DND-41 (cell line): ENCODE results near the gene FRZB.

Experiments used
- ATAC-seq: fragments of 200-7000 bp; cut with Tn5 transposase; 3 replicates; pipeline ENCODE4 v1.9.1; 2021; ENCODE audit warnings: low read depth; ENCODE audit not compliant: insufficient read depth
- DNase-seq: peaks from one replicate; pipeline ENCODE4 v3.0.0-alpha.2; 2020
- H2AFZ ChIP-seq: 2 replicates; pipeline ENCODE4 v1.6.0; 2012; ENCODE audit warnings: low read depth, low read length
- H3K27ac ChIP-seq: 2 replicates; pipeline ENCODE4 v1.5.1; 2012; ENCODE audit warnings: low read length, inconsistent platforms
- H3K27me3 ChIP-seq: fragments of 200-600 bp; sonication (generic); 2 replicates; pipeline ENCODE4 v1.6.0; 2012; ENCODE audit warnings: low read length, mild to moderate bottlenecking, inconsistent platforms; ENCODE audit not compliant: insufficient read depth, poor library complexity
- H3K36me3 ChIP-seq: 2 replicates; pipeline ENCODE4 v1.5.1; 2012; ENCODE audit warnings: low read length, inconsistent platforms; ENCODE audit not compliant: insufficient read depth
- H3K4me1 ChIP-seq: 2 replicates; pipeline ENCODE4 v1.5.1; 2012; ENCODE audit warnings: mild to moderate bottlenecking, low read length; ENCODE audit not compliant: insufficient read depth
- H3K4me2 ChIP-seq: 2 replicates; pipeline ENCODE4 v1.6.0; 2012; ENCODE audit warnings: mild to moderate bottlenecking, moderate library complexity, low read length, inconsistent platforms; ENCODE audit not compliant: insufficient read depth
- H3K4me3 ChIP-seq, 2 experiments: fragments of 200-600 bp in 1 of 2; shearing (Covaris generic) in 1 of 2; 2 replicates each; pipeline ENCODE4 v1.5.1; 2012 to 2016; ENCODE audit warnings: inconsistent platforms in 2 of 2, low read length in 2 of 2, mild to moderate bottlenecking in 2 of 2, low read depth in 1 of 2, moderate library complexity in 1 of 2
- H3K79me2 ChIP-seq: 2 replicates; pipeline ENCODE4 v1.6.0; 2012; ENCODE audit warnings: low read length, inconsistent platforms; ENCODE audit not compliant: insufficient read depth
- H3K9ac ChIP-seq: 2 replicates; pipeline ENCODE4 v1.6.0; 2012; ENCODE audit warnings: low read depth, mild to moderate bottlenecking, inconsistent platforms, low read length, moderate library complexity
- H3K9me3 ChIP-seq: 2 replicates; pipeline ENCODE4 v1.5.1; 2012; ENCODE audit warnings: low read length, moderate library complexity, mild to moderate bottlenecking, inconsistent platforms; ENCODE audit not compliant: insufficient read depth, severe bottlenecking
- H4K20me1 ChIP-seq: 2 replicates; pipeline ENCODE4 v1.6.0; 2012; ENCODE audit warnings: low read length; ENCODE audit not compliant: insufficient read depth
- CTCF ChIP-seq: IDR thresholded peaks from 2 replicates; pipeline ENCODE4 v1.5.1; 2012; ENCODE audit warnings: borderline replicate concordance, low read length, moderate library complexity, mild to moderate bottlenecking; ENCODE audit not compliant: poor library complexity, severe bottlenecking; ENCODE audit errors: extremely low read depth
- EZH2 ChIP-seq: IDR thresholded peaks from 3 replicates; pipeline ENCODE4 v1.6.1; 2012; ENCODE audit warnings: borderline replicate concordance, low read depth, mild to moderate bottlenecking, moderate library complexity, low read length, inconsistent platforms; ENCODE audit not compliant: severe bottlenecking

Gene FRZB

GRCh38 chr2:182826064-182826463 lies 40.4 kb downstream of the FRZB start:
- Histone ChIP-seq H3K9ac (no peak overlapping the region), H3K4me1 (no peaks in the 10 kb centered on the region), H3K27ac (no peak overlapping the region), H3K4me3 (no peak overlapping the region), H3K4me2 (no peak overlapping the region), H4K20me1 (no peaks in the 10 kb centered on the region), H3K79me2 (no peaks in the 10 kb centered on the region), H3K36me3 (no peaks in the 10 kb centered on the region), H2AFZ (no peak overlapping the region), H3K27me3 (no peaks in the 10 kb centered on the region), H3K9me3 (no peaks in the 10 kb centered on the region)
- DNase-seq (no peak), ATAC-seq (no peak)
- no peak for TF ChIP-seq CTCF
- no peak for TF ChIP-seq EZH2

GRCh38 chr2:182824767-182825158 lies 41.7 kb downstream of the FRZB start:
- Histone ChIP-seq H3K4me3 (no peak overlapping the region), H3K27ac (no peak overlapping the region), H3K9ac (no peak overlapping the region), H3K36me3 (no peaks in the 10 kb centered on the region), H3K27me3 (no peaks in the 10 kb centered on the region), H3K79me2 (no peaks in the 10 kb centered on the region), H4K20me1 (no peaks in the 10 kb centered on the region), H3K4me2 (no peak overlapping the region), H3K9me3 (no peaks in the 10 kb centered on the region), H2AFZ (no peak overlapping the region), H3K4me1 (no peaks in the 10 kb centered on the region)
- no peak for TF ChIP-seq CTCF
- ATAC-seq: no peak
- no peak for DNase-seq

- H3K79me2 ChIP-seq: no peaks in the 10 kb centered on the region
- no peak overlapping the region for H3K27ac ChIP-seq
- DNase-seq (no peak), ATAC-seq (no peak)
- no peaks in the 10 kb centered on the region for H3K36me3 ChIP-seq
- no peak overlapping the region for H3K4me3 ChIP-seq
- H3K27me3 ChIP-seq: no peaks in the 10 kb centered on the region
- no peak overlapping the region for H3K9ac ChIP-seq
- H2AFZ ChIP-seq: no peak overlapping the region
- H3K9me3 ChIP-seq: no peaks in the 10 kb centered on the region
- H3K4me2 ChIP-seq: no peak overlapping the region
- H4K20me1 ChIP-seq: no peaks in the 10 kb centered on the region
- H3K4me1 ChIP-seq: no peaks in the 10 kb centered on the region
- TF ChIP-seq EZH2 (no peak), CTCF (no peak)
These were observed 42.2 kb downstream of the FRZB start for GRCh38 chr2:182824056-182824766.
